ENCODE measurements around the gene WDR82. TPM values are rescaled to one million over a fixed set of nuclear protein-coding genes. Genes with fewer than 3 reads are reported as not detected.

The WDR82 gene
- total RNA-seq, 2 donors from 2014 or later = 78.4 to 84.2 TPM

- H3K9me3 Mint-ChIP-seq = no peaks in the 10 kb centered on the region
- Histone ChIP-seq H3K9me3 (ENCODE audit: control insufficient read depth, low read length) (no peaks in the 10 kb centered on the region), H3K4me1 (ENCODE audit: control insufficient read depth, insufficient read depth, low read length) (peaks cover under 1% of the 10 kb centered on the region), H3K27ac (ENCODE audit: low read depth, low read length) (no peak overlapping the region), H3K27me3 (ENCODE audit: control insufficient read depth, insufficient read depth, low read length, poor library complexity, severe bottlenecking) (no peaks in the 10 kb centered on the region), H3K36me3 (ENCODE audit: control insufficient read depth, insufficient read depth, low read length) (peaks cover 18% of the 10 kb centered on the region), H3K4me3 (ENCODE audit: low read length) (no peak overlapping the region), H3K9ac (ENCODE audit: extremely low read depth, low read length, poor library complexity, severe bottlenecking) (no peak overlapping the region)
- WGBS, 2 experiments (ENCODE audit: insufficient coverage in 1 of 2, insufficient read length in 1 of 2) = 90 to 94% methylated on average over 17 to 28 of the region's 28 CpGs
- no peaks in the 10 kb centered on the region for H3K27me3 Mint-ChIP-seq (ENCODE audit: insufficient read depth)
- H3K4me1 Mint-ChIP-seq = peaks cover 4% of the 10 kb centered on the region
- H3K27ac Mint-ChIP-seq = no peak overlapping the region
- peaks cover 29% of the 10 kb centered on the region for H3K36me3 Mint-ChIP-seq (ENCODE audit: low read depth)
- no peak overlapping the region for H3K4me3 Mint-ChIP-seq
- peak; percentile 74 for DNase-seq
- peak; percentile 62 for TF ChIP-seq CTCF (conservative IDR thresholded peaks at IDR 0.05)
These were observed 46.0 kb downstream of the WDR82 start for GRCh38 chr3:52232279-52233107.

GRCh38 chr3:52231502-52232278, 46.8 kb downstream of the WDR82 start:
- Mint-ChIP-seq H3K36me3 (ENCODE audit: low read depth) (peaks cover 29% of the 10 kb centered on the region), H3K27ac (peak overlapping the region; percentile 74), H3K4me1 (no peaks in the 10 kb centered on the region), H3K9me3 (no peaks in the 10 kb centered on the region), H3K27me3 (ENCODE audit: insufficient read depth) (no peaks in the 10 kb centered on the region), H3K4me3 (no peak overlapping the region)
- Histone ChIP-seq H3K9me3 (ENCODE audit: control insufficient read depth, low read length) (no peaks in the 10 kb centered on the region), H3K27me3 (ENCODE audit: control insufficient read depth, insufficient read depth, low read length, poor library complexity, severe bottlenecking) (no peaks in the 10 kb centered on the region), H3K9ac (ENCODE audit: extremely low read depth, low read length, poor library complexity, severe bottlenecking) (no peak overlapping the region), H3K36me3 (ENCODE audit: control insufficient read depth, insufficient read depth, low read length) (peaks cover 18% of the 10 kb centered on the region), H3K4me3 (ENCODE audit: low read length) (no peak overlapping the region), H3K4me1 (ENCODE audit: control insufficient read depth, insufficient read depth, low read length) (no peaks in the 10 kb centered on the region), H3K27ac (ENCODE audit: low read depth, low read length) (no peak overlapping the region)
- peak; percentile 95 for TF ChIP-seq CTCF (conservative IDR thresholded peaks at IDR 0.05)
- DNase-seq = peak; percentile 94
- WGBS, 2 experiments (ENCODE audit: insufficient coverage in 1 of 2, insufficient read length in 1 of 2) = 82 to 88% methylated on average over 16 to 34 of the region's 34 CpGs

GRCh38 chr3:52230889-52231499, 47.5 kb downstream of the WDR82 start:
- H3K27me3 ChIP-seq (ENCODE audit: control insufficient read depth, insufficient read depth, low read length, poor library complexity, severe bottlenecking) = no peaks in the 10 kb centered on the region
- H3K27ac ChIP-seq (ENCODE audit: low read depth, low read length) = no peak overlapping the region
- Mint-ChIP-seq H3K27me3 (ENCODE audit: insufficient read depth) (no peaks in the 10 kb centered on the region), H3K36me3 (ENCODE audit: low read depth) (peaks cover 29% of the 10 kb centered on the region), H3K4me3 (no peak overlapping the region), H3K27ac (no peak overlapping the region), H3K9me3 (no peaks in the 10 kb centered on the region), H3K4me1 (no peaks in the 10 kb centered on the region)
- DNase-seq = peak; percentile 43
- no peaks in the 10 kb centered on the region for H3K9me3 ChIP-seq (ENCODE audit: control insufficient read depth, low read length)
- no peaks in the 10 kb centered on the region for H3K4me1 ChIP-seq (ENCODE audit: control insufficient read depth, insufficient read depth, low read length)
- peaks cover 18% of the 10 kb centered on the region for H3K36me3 ChIP-seq (ENCODE audit: control insufficient read depth, insufficient read depth, low read length)
- 92 to 98% methylated on average over 11 to 16 of the region's 16 CpGs for WGBS, 2 experiments (ENCODE audit: insufficient coverage in 1 of 2, insufficient read length in 1 of 2)
- H3K9ac ChIP-seq (ENCODE audit: extremely low read depth, low read length, poor library complexity, severe bottlenecking) = no peak overlapping the region
- H3K4me3 ChIP-seq (ENCODE audit: low read length) = no peak overlapping the region
- TF ChIP-seq CTCF (conservative IDR thresholded peaks at IDR 0.05) = no peak

Measured in endodermal cell (in vitro differentiated cells).